Measurements from ENCODE around the gene THRB.

GRCh38 chr3:24195504-24196230 lies 299.0 kb downstream of the THRB start:
- TF ChIP-seq CTCF (IDR thresholded peaks at IDR 0.05) (no peak), POLR2A (IDR thresholded peaks at IDR 0.05) (no peak)
